Retinal pigment epithelial cell (primary cell): ENCODE data around the gene XRCC6.
"Not testable (repeated sequence)": the region's sequence is repeated elsewhere in the genome, so short reads cannot be mapped to it uniquely, and the experiment has no call there.

Experiments used
- DNase-seq: peaks from one replicate; pipeline ENCODE4 v3.0.0-alpha.2; 2010; ENCODE audit warnings: low read depth
- H3K4me3 ChIP-seq: 2 replicates; pipeline ENCODE4 v1.5.1; 2011; ENCODE audit warnings: mild to moderate bottlenecking, low read length, control low read depth, moderate library complexity
- TF ChIP-seq, protein P1 (sequence below): conservative IDR thresholded peaks from 2 replicates; pipeline ENCODE4 v1.5.1; 2011; ENCODE audit warnings: low read depth, low read length, control low read depth, inconsistent platforms

Gene XRCC6

DNA sequence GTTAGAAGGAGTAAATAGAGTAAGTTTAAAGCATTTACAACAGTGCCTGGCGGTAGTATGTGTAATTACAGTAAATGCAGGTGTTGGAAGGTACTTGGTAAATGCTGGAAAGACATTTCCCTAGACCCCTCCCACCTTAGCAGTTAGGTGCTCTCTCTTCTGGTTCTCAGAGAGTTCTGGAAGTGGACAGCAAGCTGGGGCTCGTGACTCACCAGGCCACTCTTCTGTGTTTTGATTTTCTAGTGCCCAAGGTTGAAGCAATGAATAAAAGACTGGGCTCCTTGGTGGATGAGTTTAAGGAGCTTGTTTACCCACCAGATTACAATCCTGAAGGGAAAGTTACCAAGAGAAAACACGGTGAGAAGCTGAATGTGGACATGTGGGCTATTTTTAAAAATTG, 40.0 kb downstream of the XRCC6 start:
- no peak overlapping the region for H3K4me3 ChIP-seq
- TF ChIP-seq, protein P1, sequence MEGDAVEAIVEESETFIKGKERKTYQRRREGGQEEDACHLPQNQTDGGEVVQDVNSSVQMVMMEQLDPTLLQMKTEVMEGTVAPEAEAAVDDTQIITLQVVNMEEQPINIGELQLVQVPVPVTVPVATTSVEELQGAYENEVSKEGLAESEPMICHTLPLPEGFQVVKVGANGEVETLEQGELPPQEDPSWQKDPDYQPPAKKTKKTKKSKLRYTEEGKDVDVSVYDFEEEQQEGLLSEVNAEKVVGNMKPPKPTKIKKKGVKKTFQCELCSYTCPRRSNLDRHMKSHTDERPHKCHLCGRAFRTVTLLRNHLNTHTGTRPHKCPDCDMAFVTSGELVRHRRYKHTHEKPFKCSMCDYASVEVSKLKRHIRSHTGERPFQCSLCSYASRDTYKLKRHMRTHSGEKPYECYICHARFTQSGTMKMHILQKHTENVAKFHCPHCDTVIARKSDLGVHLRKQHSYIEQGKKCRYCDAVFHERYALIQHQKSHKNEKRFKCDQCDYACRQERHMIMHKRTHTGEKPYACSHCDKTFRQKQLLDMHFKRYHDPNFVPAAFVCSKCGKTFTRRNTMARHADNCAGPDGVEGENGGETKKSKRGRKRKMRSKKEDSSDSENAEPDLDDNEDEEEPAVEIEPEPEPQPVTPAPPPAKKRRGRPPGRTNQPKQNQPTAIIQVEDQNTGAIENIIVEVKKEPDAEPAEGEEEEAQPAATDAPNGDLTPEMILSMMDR: no peak
- no peak for DNase-seq

DNA sequence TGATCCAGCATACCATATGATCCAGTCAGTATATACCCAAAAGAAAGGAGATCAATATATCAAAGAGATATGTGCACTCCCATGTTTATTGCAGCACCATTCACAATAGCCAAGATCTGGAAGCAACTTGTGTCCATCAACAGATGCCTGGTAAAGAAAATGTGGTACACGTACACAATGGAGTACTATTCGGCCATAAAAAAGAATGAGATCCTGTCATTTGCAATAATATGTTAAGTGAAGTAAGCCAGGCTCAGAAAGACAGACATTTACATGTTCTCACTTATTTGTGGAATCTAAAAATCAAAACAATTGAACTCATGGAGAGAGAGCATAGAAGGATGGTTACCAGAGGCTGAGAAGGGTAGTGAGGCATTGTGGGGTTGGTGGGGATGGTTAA, 40.6 kb downstream of the XRCC6 start:
- DNase-seq: no peak
- no peak overlapping the region for H3K4me3 ChIP-seq
- TF ChIP-seq, protein P1: no peak

- H3K4me3 ChIP-seq, DNase-seq: not testable (repeated sequence)
Measured at GRCh38 chr22:41663594-41663993, 42.5 kb downstream of the XRCC6 start.

GRCh38 chr22:41664490-41664889, 43.4 kb downstream of the XRCC6 start:
- DNase-seq: no peak
- no peak overlapping the region for H3K4me3 ChIP-seq
- TF ChIP-seq, protein P1: no peak

GRCh38 chr22:41664951-41665350, 43.9 kb downstream of the XRCC6 start:
- H3K4me3 ChIP-seq: no peak overlapping the region
- no peak for DNase-seq
- TF ChIP-seq, protein P1: no peak

GRCh38 chr22:41668971-41669911, 48.1 kb downstream of the XRCC6 start:
- no peak for DNase-seq
- H3K4me3 ChIP-seq: no peak overlapping the region
- TF ChIP-seq, protein P1: no peak

- not testable (repeated sequence) for H3K4me3 ChIP-seq, DNase-seq
Measured at GRCh38 chr22:41672096-41672495, 51.0 kb downstream of the XRCC6 start.

GRCh38 chr22:41672780-41673509, 51.9 kb downstream of the XRCC6 start:
- DNase-seq: no peak
- TF ChIP-seq, protein P1: peak; percentile 25
- H3K4me3 ChIP-seq: no peak overlapping the region
